Transverse colon (tissue), 4 donors: ENCODE results near the gene CP. TPM values are rescaled to one million over a fixed set of nuclear protein-coding genes. Genes with fewer than 3 reads are reported as not detected.

Source experiments
- DNase-seq: peaks from one replicate; pipeline ENCODE4 v3.0.0-alpha.2; 2019
- H3K27ac ChIP-seq, 4 donors: fragments of 200-600 bp; sonication (generic); 2 replicates each; pipeline ENCODE4 v1.5.1; 2016 to 2018; ENCODE audit warnings: inconsistent platforms in 4 of 4
- H3K27me3 ChIP-seq: fragments of 200-600 bp; sonication (generic); 2 replicates; pipeline ENCODE4 v1.5.1; 2017; ENCODE audit warnings: inconsistent platforms
- H3K36me3 ChIP-seq, 4 donors: fragments of 200-600 bp; sonication (generic); 2 replicates each; pipeline ENCODE4 v1.5.1; 2017 to 2019; ENCODE audit warnings: inconsistent platforms in 4 of 4
- H3K4me1 ChIP-seq, 4 donors: fragments of 200-600 bp; sonication (generic); 2 replicates each; pipeline ENCODE4 v1.5.1; 2017 to 2020; ENCODE audit warnings: inconsistent platforms in 4 of 4
- H3K4me3 ChIP-seq, 4 donors: fragments of 200-600 bp; sonication (generic); 1 replicate in 1 of 4; 2 replicates in 3 of 4; pipeline versions ENCODE4 v1.5.1 to v1.6.1; 2017 to 2019; ENCODE audit warnings: inconsistent platforms in 4 of 4
- H3K9me3 ChIP-seq, 2 donors: fragments of 200-600 bp; sonication (generic); 2 replicates each; pipeline ENCODE4 v1.5.1; 2017 to 2019; ENCODE audit warnings: inconsistent platforms in 2 of 2
- CTCF ChIP-seq, 5 experiments: fragments of 200-600 bp in 3 of 5; fragments of 450-650 bp in 2 of 5; sonication (generic) in 3 of 5; IDR thresholded peaks; 1 replicate in 2 of 5; 2 replicates in 3 of 5; pipeline ENCODE4 v1.5.1; 2016 to 2017; ENCODE audit warnings: antibody characterized with exemption in 5 of 5, inconsistent platforms in 3 of 5, mild to moderate bottlenecking in 2 of 5, moderate library complexity in 1 of 5
- EP300 ChIP-seq: sonication (generic); formaldehyde crosslinking; IDR thresholded peaks from one replicate; pipeline ENCODE4 v1.6.1; 2017; ENCODE audit warnings: antibody characterized with exemption, low read depth
- POLR2A ChIP-seq: fragments of 450-650 bp; IDR thresholded peaks from one replicate; pipeline ENCODE4 v1.6.1; 2016; ENCODE audit warnings: antibody characterized with exemption, mild to moderate bottlenecking, moderate library complexity
- POLR2AphosphoS5 ChIP-seq, 3 donors: sonication (generic); formaldehyde crosslinking; IDR thresholded peaks; one replicate each; pipeline ENCODE4 v1.6.1; 2016; ENCODE audit warnings: antibody characterized with exemption in 3 of 3
- WGBS, 2 donors: methylation state at CpG; one replicate each; pipeline ENCODE4 v1.1.5; 2018; ENCODE audit warnings: low coverage in 1 of 2; 5-methylcytosine and 5-hydroxymethylcytosine counted together
- in situ Hi-C, 4 donors: fragments of 200-750 bp; cut with MboI; loops; one replicate each; pipeline versions ENCODE4 v1.15.0 to v1.15.1; 2017; ENCODE audit warnings: low sequenced_read_pairs in 3 of 4, low pct_ligation_motif_present in 1 of 4, low pct_unique_long_range_greater_than_20kb in 1 of 4
- intact Hi-C: fragments of 100-400 bp; cut with DNase I; formaldehyde crosslinking; loops from one replicate; pipeline ENCODE4 v1.15.1; 2023; ENCODE audit warnings: low total_unique reads
- total RNA-seq, 4 donors: library from RNA; depleted of rRNA; stranded (reverse); fragments of >200 nt; gene quantifications; one replicate each; pipeline ENCODE4 v1.1.0, GENCODE V29; 2016

The CP gene
- total RNA-seq, 4 donors from 2014 or later, result 0.80 to 19.5 (median 7.0) TPM; not detected in 1

GRCh38 chr3:149266736-149267135, 45.1 kb upstream of the CP start:
- Histone ChIP-seq H3K9me3 (no peaks in the 10 kb centered on the region), H3K27ac (no peak overlapping the region), H3K27me3 (no peaks in the 10 kb centered on the region), H3K36me3 (no peaks in the 10 kb centered on the region), H3K4me1 (no peaks in the 10 kb centered on the region), H3K4me3 (no peak overlapping the region)
- intact Hi-C loops (no loop called here), in situ Hi-C loops (loop anchor here in 1 of 4 donors (10.0 kb wide), 1 partner anchor 312 kb away; no protein-coding TSS in a partner anchor)
- no peak for TF ChIP-seq POLR2AphosphoS5 (IDR thresholded peaks at IDR 0.05)
- TF ChIP-seq EP300, result no peak
- TF ChIP-seq POLR2A, result no peak
- TF ChIP-seq CTCF (IDR thresholded peaks at IDR 0.05), result no peak
- no peak for DNase-seq

GRCh38 chr3:149263856-149264255, 42.2 kb upstream of the CP start:
- in situ Hi-C loops (loop anchor here in 2 of 4 donors (5.0 to 10.0 kb wide), 2 partner anchors 309 to 312 kb away; no protein-coding TSS in a partner anchor), intact Hi-C loops (no loop called here)
- TF ChIP-seq EP300 (no peak), POLR2AphosphoS5 (IDR thresholded peaks at IDR 0.05) (no peak), CTCF (IDR thresholded peaks at IDR 0.05) (no peak), POLR2A (no peak)
- Histone ChIP-seq H3K27ac (no peak overlapping the region), H3K4me1 (no peaks in the 10 kb centered on the region), H3K27me3 (no peaks in the 10 kb centered on the region), H3K9me3 (no peaks in the 10 kb centered on the region), H3K36me3 (no peaks in the 10 kb centered on the region), H3K4me3 (no peak overlapping the region)
- DNase-seq, result no peak
- WGBS, 2 donors, result 74 to 87% methylated on average over 1 of the region's 1 CpG

GRCh38 chr3:149258714-149259113, 37.1 kb upstream of the CP start:
- no peak for TF ChIP-seq POLR2A
- no peak for TF ChIP-seq CTCF (IDR thresholded peaks at IDR 0.05)
- intact Hi-C loops (no loop called here), in situ Hi-C loops (no loop called here)
- Histone ChIP-seq H3K36me3 (no peaks in the 10 kb centered on the region), H3K4me3 (no peak overlapping the region), H3K27me3 (no peaks in the 10 kb centered on the region), H3K4me1 (no peaks in the 10 kb centered on the region), H3K9me3 (no peaks in the 10 kb centered on the region), H3K27ac (no peak overlapping the region)
- WGBS, 2 donors, result 97% methylated on average over 4 of the region's 4 CpGs; no CpG with 5 or more reads in 1 of the 2 donors
- DNase-seq, result no peak

- no peak overlapping the region for H3K4me3 ChIP-seq
- intact Hi-C loops, result no loop called here
- no peaks in the 10 kb centered on the region for H3K27me3 ChIP-seq
- no peaks in the 10 kb centered on the region for H3K9me3 ChIP-seq
- WGBS, 2 donors, result 71 to 100% methylated on average over 1 to 3 of the region's 3 CpGs
- H3K4me1 ChIP-seq, result no peaks in the 10 kb centered on the region
- TF ChIP-seq EP300, result no peak
- TF ChIP-seq POLR2AphosphoS5 (IDR thresholded peaks at IDR 0.05), result no peak
- TF ChIP-seq CTCF (IDR thresholded peaks at IDR 0.05), result no peak
- no peak for TF ChIP-seq POLR2A
- H3K36me3 ChIP-seq, result no peaks in the 10 kb centered on the region
- in situ Hi-C loops, result no loop called here
- no peak overlapping the region for H3K27ac ChIP-seq
- DNase-seq, result no peak
Observed at GRCh38 chr3:149258298-149258697, 36.7 kb upstream of the CP start.
